ENCODE data around the gene BRD3. TPM values are rescaled to one million over a fixed set of nuclear protein-coding genes. Genes with fewer than 3 reads are reported as not detected.

The BRD3 gene
- total RNA-seq, 1 donor from 2014 or later = 38.4 TPM

GRCh38 chr9:134002796-134003195 lies 65.0 kb downstream of the BRD3 start:
- Histone ChIP-seq H3K36me3 (no peaks in the 10 kb centered on the region), H3K4me1 (no peaks in the 10 kb centered on the region), H3K9me3 (no peaks in the 10 kb centered on the region), H3K27ac (no peak overlapping the region), H3K27me3 (no peaks in the 10 kb centered on the region), H3K4me3 (no peak overlapping the region)
- no peak for ATAC-seq
- no peak for DNase-seq
- TF ChIP-seq, protein P1, sequence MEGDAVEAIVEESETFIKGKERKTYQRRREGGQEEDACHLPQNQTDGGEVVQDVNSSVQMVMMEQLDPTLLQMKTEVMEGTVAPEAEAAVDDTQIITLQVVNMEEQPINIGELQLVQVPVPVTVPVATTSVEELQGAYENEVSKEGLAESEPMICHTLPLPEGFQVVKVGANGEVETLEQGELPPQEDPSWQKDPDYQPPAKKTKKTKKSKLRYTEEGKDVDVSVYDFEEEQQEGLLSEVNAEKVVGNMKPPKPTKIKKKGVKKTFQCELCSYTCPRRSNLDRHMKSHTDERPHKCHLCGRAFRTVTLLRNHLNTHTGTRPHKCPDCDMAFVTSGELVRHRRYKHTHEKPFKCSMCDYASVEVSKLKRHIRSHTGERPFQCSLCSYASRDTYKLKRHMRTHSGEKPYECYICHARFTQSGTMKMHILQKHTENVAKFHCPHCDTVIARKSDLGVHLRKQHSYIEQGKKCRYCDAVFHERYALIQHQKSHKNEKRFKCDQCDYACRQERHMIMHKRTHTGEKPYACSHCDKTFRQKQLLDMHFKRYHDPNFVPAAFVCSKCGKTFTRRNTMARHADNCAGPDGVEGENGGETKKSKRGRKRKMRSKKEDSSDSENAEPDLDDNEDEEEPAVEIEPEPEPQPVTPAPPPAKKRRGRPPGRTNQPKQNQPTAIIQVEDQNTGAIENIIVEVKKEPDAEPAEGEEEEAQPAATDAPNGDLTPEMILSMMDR (IDR thresholded peaks at IDR 0.05) = no peak
- intact Hi-C loops (cut with DNase I) = no loop called here

- H3K36me3 ChIP-seq = no peaks in the 10 kb centered on the region
- H3K27me3 ChIP-seq = no peaks in the 10 kb centered on the region
- no peak overlapping the region for H3K27ac ChIP-seq
- intact Hi-C loops (cut with DNase I) = loop anchor here (5.0 kb wide), 1 partner anchor 218 kb away; no protein-coding TSS in a partner anchor
- H3K9me3 ChIP-seq = no peaks in the 10 kb centered on the region
- TF ChIP-seq, protein P1 (IDR thresholded peaks at IDR 0.05) = no peak
- ATAC-seq (no peak), DNase-seq (no peak)
- no peaks in the 10 kb centered on the region for H3K4me1 ChIP-seq
- no peak overlapping the region for H3K4me3 ChIP-seq
These were observed 68.0 kb downstream of the BRD3 start for GRCh38 chr9:133999851-134000265.

- TF ChIP-seq, protein P1 (IDR thresholded peaks at IDR 0.05) = no peak
- DNase-seq (no peak), ATAC-seq (no peak)
- H3K4me3 ChIP-seq = no peak overlapping the region
- peaks cover 3% of the 10 kb centered on the region for H3K4me1 ChIP-seq
- intact Hi-C loops (cut with DNase I) = loop anchor here (5.0 kb wide), 1 partner anchor 217 kb away; no protein-coding TSS in a partner anchor
- H3K27me3 ChIP-seq = no peaks in the 10 kb centered on the region
- no peak overlapping the region for H3K27ac ChIP-seq
- no peaks in the 10 kb centered on the region for H3K9me3 ChIP-seq
- H3K36me3 ChIP-seq = no peaks in the 10 kb centered on the region
These were observed 68.8 kb downstream of the BRD3 start for GRCh38 chr9:133998915-133999595.

GRCh38 chr9:133997584-133997983 lies 70.2 kb downstream of the BRD3 start:
- Histone ChIP-seq H3K27ac (no peak overlapping the region), H3K36me3 (no peaks in the 10 kb centered on the region), H3K9me3 (no peaks in the 10 kb centered on the region), H3K27me3 (no peaks in the 10 kb centered on the region), H3K4me3 (no peak overlapping the region), H3K4me1 (peaks cover 13% of the 10 kb centered on the region)
- ATAC-seq (no peak), DNase-seq (no peak)
- intact Hi-C loops (cut with DNase I) = loop anchor here (5.0 kb wide), 1 partner anchor 215 kb away; no protein-coding TSS in a partner anchor
- TF ChIP-seq, protein P1 (IDR thresholded peaks at IDR 0.05) = no peak

DNA sequence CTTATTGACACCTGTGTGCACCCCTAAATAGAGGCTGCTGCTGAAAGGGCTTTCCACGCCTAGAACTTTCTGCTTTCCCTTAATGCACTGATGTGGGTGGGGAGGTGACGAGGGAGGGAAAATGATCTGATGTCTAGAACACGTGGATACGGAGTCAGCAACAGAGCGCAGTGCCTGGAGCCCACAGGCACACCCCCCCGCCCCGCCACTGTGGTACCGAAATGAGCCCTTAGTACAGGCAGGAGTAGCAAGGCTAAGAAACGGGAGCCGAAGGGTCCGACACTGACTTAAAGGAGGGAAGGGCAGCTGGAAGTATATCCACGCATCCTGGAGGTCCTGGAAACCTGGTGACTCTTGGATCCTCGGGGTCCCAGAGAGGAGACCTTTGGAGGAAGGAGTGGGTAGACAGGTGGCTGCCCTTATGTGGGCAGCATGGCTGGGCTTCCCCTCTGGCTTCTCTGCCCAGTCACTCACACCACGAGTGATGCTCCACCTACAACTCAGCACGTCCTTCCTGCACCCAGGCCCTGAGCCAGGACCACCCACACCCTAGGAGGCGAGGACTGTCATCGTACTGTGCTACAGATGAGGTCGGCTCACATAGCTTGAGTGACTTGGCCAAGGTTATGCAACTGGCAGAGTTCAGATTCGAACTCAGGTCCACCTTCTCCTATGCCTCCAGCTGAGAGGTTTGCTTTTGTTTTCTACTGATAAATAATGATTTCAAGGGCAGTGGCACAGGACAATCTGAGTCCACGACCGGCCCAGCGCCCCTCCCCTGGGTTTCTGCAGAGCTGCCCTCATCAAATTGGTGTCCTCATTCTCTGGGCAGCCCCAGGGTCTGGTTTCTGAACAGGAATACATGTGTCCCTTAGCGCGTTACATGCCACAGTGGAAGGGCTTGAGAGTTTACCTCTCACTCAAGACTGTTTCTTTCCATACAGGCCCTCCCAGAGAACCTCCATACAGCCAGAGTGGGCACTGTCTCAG lies 71.0 kb downstream of the BRD3 start:
- Histone ChIP-seq H3K27ac (no peak overlapping the region), H3K4me1 (peaks cover 13% of the 10 kb centered on the region), H3K27me3 (no peaks in the 10 kb centered on the region), H3K4me3 (no peak overlapping the region), H3K36me3 (no peaks in the 10 kb centered on the region), H3K9me3 (no peaks in the 10 kb centered on the region)
- TF ChIP-seq, protein P1 (IDR thresholded peaks at IDR 0.05) = no peak
- ATAC-seq (no peak), DNase-seq (peak; percentile 61)
- intact Hi-C loops (cut with DNase I) = loop anchor here (5.0 kb wide), 1 partner anchor 215 kb away; no protein-coding TSS in a partner anchor
